ENCODE results near the gene LRBA.

DNA sequence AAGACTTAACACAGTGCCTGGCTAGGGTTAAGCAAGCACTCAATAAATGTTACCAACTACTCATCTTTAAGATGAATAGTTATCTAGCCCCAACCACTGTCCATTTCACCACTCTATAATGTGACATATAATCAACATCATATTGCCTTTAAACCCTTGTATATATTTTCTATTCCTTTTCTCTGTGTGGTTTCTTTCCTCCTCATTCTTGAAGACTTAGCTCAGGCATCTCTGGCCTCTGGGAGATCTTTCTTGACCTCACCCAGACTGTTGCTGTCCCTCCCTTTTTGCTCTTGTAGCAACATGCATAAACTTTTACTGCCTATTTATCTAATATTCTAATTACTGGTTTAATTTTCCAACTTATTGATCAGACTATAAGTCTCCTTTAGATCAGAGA is 683.0 kb downstream of the LRBA start:
- TF ChIP-seq, protein P1, sequence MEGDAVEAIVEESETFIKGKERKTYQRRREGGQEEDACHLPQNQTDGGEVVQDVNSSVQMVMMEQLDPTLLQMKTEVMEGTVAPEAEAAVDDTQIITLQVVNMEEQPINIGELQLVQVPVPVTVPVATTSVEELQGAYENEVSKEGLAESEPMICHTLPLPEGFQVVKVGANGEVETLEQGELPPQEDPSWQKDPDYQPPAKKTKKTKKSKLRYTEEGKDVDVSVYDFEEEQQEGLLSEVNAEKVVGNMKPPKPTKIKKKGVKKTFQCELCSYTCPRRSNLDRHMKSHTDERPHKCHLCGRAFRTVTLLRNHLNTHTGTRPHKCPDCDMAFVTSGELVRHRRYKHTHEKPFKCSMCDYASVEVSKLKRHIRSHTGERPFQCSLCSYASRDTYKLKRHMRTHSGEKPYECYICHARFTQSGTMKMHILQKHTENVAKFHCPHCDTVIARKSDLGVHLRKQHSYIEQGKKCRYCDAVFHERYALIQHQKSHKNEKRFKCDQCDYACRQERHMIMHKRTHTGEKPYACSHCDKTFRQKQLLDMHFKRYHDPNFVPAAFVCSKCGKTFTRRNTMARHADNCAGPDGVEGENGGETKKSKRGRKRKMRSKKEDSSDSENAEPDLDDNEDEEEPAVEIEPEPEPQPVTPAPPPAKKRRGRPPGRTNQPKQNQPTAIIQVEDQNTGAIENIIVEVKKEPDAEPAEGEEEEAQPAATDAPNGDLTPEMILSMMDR (IDR thresholded peaks at IDR 0.05), result no peak
- TF ChIP-seq POLR2A (IDR thresholded peaks at IDR 0.05; ENCODE audit: low read depth) (no peak), POLR2AphosphoS5 (IDR thresholded peaks at IDR 0.05) (no peak)
